HepG2 (cell line): ENCODE results near the gene RASGRP4. TPM values are rescaled to one million over a fixed set of nuclear protein-coding genes. Genes with fewer than 3 reads are reported as not detected.

Experiments used
- ATAC-seq: fragments of 200-7000 bp; cut with Tn5 transposase; 3 replicates; pipeline ENCODE4 v1.9.1; 2020; ENCODE audit warnings: mild to moderate bottlenecking, moderate library complexity
- BruUV-seq: library from RNA; stranded (reverse); fragments of 400-500 nt; replicated peaks from 2 replicates; lab custom pipeline; 2021; lab: Mats Ljungman, UMichigan
- CTCF ChIA-PET: fragments of 300-600 bp; formaldehyde crosslinking; extraction: SDS; loops from one replicate; lab custom pipeline; 2021; ENCODE audit warnings: low total read pairs, inconsistent platforms, low intra/inter-chr PET ratio; lab: Yijun Ruan, JAX
- POLR2A ChIA-PET: fragments of 350-600 bp; sonication (Branson Sonifier 250); formaldehyde crosslinking; loops from one replicate; lab custom pipeline; 2020; ENCODE audit warnings: antibody characterized with exemption, inconsistent platforms; lab: Yijun Ruan, JAX
- DNase-seq: peaks from one replicate; pipeline ENCODE4 v3.0.0-alpha.2; 2015; ENCODE audit warnings: low spot score
- FAIRE-seq: peaks from 3 replicates; lab custom pipeline; 2011; peaks lifted over from hg19 to GRCh38; lab: Jason Lieb, UNC
- H2AFZ ChIP-seq: one replicate; pipeline ENCODE4 v1.6.1; 2011; ENCODE audit warnings: low read length, inconsistent platforms
- H3K27ac ChIP-seq: fragments of 300-600 bp; 3 replicates; pipeline ENCODE4 v1.8.0; 2011; ENCODE audit warnings: mixed run types, mild to moderate bottlenecking, mixed read lengths, low read length, inconsistent platforms; ENCODE audit not compliant: insufficient read depth; ENCODE audit errors: extremely low read length
- H3K27me3 ChIP-seq, 2 experiments: fragments of 200-600 bp in 1 of 2; 2 replicates in 1 of 2; 3 replicates in 1 of 2; pipeline versions ENCODE4 v1.6.0 to v1.8.0; 2011; ENCODE audit warnings: low read length in 2 of 2, mild to moderate bottlenecking in 2 of 2, moderate library complexity in 2 of 2, inconsistent platforms in 1 of 2; ENCODE audit not compliant: insufficient read depth in 2 of 2, control insufficient read depth in 1 of 2
- H3K36me3 ChIP-seq, 2 experiments: fragments of 200-600 bp in 1 of 2; replicated peaks in 1 of 2; 2 replicates in 1 of 2; 3 replicates in 1 of 2; pipeline versions ENCODE4 v1.5.1 to v1.8.0; 2011; ENCODE audit warnings: low read length in 2 of 2, inconsistent platforms in 1 of 2; ENCODE audit not compliant: insufficient read depth in 2 of 2, control insufficient read depth in 1 of 2
- H3K4me1 ChIP-seq: 2 replicates; pipeline ENCODE4 v1.5.1; 2012; ENCODE audit warnings: low read length, inconsistent platforms; ENCODE audit not compliant: insufficient read depth
- H3K4me2 ChIP-seq: 2 replicates; pipeline ENCODE4 v1.6.0; 2011; ENCODE audit warnings: low read depth, low read length, inconsistent platforms
- H3K4me3 ChIP-seq, 3 experiments: fragments of 200-600 bp in 1 of 3; sonication (generic), shearing (Covaris generic) in 1 of 3; replicated peaks in 1 of 3; 2 replicates each; pipeline ENCODE4 v1.5.1; 2011 to 2016; ENCODE audit warnings: low read length in 3 of 3, inconsistent platforms in 2 of 3, low read depth in 2 of 3, mild to moderate bottlenecking in 2 of 3, control low read depth in 1 of 3, mixed read lengths in 1 of 3; ENCODE audit not compliant: insufficient read depth in 1 of 3
- H3K79me2 ChIP-seq: one replicate; pipeline ENCODE4 v1.6.1; 2011; ENCODE audit warnings: low read length, inconsistent platforms; ENCODE audit not compliant: insufficient read depth
- H3K9ac ChIP-seq: 2 replicates; pipeline ENCODE4 v1.6.0; 2011; ENCODE audit warnings: mild to moderate bottlenecking, low read depth, low read length, inconsistent platforms; ENCODE audit not compliant: insufficient read depth
- H3K9me3 ChIP-seq: 2 replicates; pipeline ENCODE4 v1.5.1; 2012; ENCODE audit warnings: mild to moderate bottlenecking, low read length
- H4K20me1 ChIP-seq: 2 replicates; pipeline ENCODE4 v1.6.0; 2011; ENCODE audit warnings: inconsistent platforms, mild to moderate bottlenecking, low read length, moderate library complexity; ENCODE audit not compliant: insufficient read depth
- AFF4 ChIP-seq: sonication (generic); formaldehyde crosslinking; IDR thresholded peaks from 2 replicates; pipeline ENCODE4 v1.4.0; 2020; ENCODE audit warnings: missing genetic modification reagents
- FOXP4 ChIP-seq: sonication (generic); formaldehyde crosslinking; IDR thresholded peaks from 2 replicates; pipeline ENCODE4 v1.4.0; 2020; ENCODE audit warnings: missing genetic modification reagents
- ISX ChIP-seq: sonication (generic); formaldehyde crosslinking; conservative IDR thresholded peaks from 2 replicates; pipeline ENCODE4 v1.5.0; 2020; ENCODE audit warnings: missing genetic modification reagents
- SAFB2 ChIP-seq: sonication (generic); formaldehyde crosslinking; IDR thresholded peaks from 2 replicates; pipeline ENCODE4 v1.5.1; 2020; ENCODE audit warnings: missing genetic modification reagents, low read depth, mild to moderate bottlenecking, borderline replicate concordance
- ZBTB4 ChIP-seq: sonication (generic); formaldehyde crosslinking; IDR thresholded peaks from 2 replicates; pipeline ENCODE4 v1.4.0; 2020; ENCODE audit warnings: missing genetic modification reagents, mild to moderate bottlenecking, borderline replicate concordance
- ZBTB7B ChIP-seq: sonication (generic); formaldehyde crosslinking; IDR thresholded peaks from 2 replicates; pipeline ENCODE4 v1.4.0; 2020; ENCODE audit warnings: missing genetic modification reagents
- ZFP1 ChIP-seq: IDR thresholded peaks from 2 replicates; pipeline ENCODE4 v1.6.1; 2016
- ZKSCAN5 ChIP-seq: sonication (generic); formaldehyde crosslinking; IDR thresholded peaks from 2 replicates; pipeline ENCODE4 v1.5.1; 2020; ENCODE audit warnings: mild to moderate bottlenecking, missing genetic modification reagents
- ZNF34 ChIP-seq: sonication (generic); formaldehyde crosslinking; IDR thresholded peaks from 2 replicates; pipeline ENCODE4 v1.4.0; 2020; ENCODE audit warnings: mild to moderate bottlenecking, missing genetic modification reagents, borderline replicate concordance
- ZNF496 ChIP-seq: sonication (generic); formaldehyde crosslinking; IDR thresholded peaks from 2 replicates; pipeline ENCODE4 v1.8.1; 2023; ENCODE audit warnings: mild to moderate bottlenecking, moderate library complexity, missing genetic modification reagents; ENCODE audit not compliant: insufficient replicate concordance
- ZNF513 ChIP-seq: sonication (generic); formaldehyde crosslinking; conservative IDR thresholded peaks from 2 replicates; pipeline ENCODE4 v1.5.0; 2020; ENCODE audit warnings: missing genetic modification reagents
- ZNF703 ChIP-seq: sonication (generic); formaldehyde crosslinking; IDR thresholded peaks from 2 replicates; pipeline ENCODE4 v1.5.1; 2020; ENCODE audit warnings: missing genetic modification reagents, mild to moderate bottlenecking, moderate library complexity, borderline replicate concordance
- WGBS: methylation state at CpG from one replicate; pipeline ENCODE4 v1.1.6; 2017; ENCODE audit warnings: low lambda C conversion rate; 5-methylcytosine and 5-hydroxymethylcytosine counted together
- in situ Hi-C: cut with HindIII; loops from 2 replicates; pipeline ENCODE4 v1.10.0; 2017; ENCODE audit warnings: low pct_unique_long_range_greater_than_20kb; ENCODE audit not compliant: extremely low pct_ligation_motif_present
- intact Hi-C: fragments of 100-400 bp; cut with micrococcal nuclease; formaldehyde crosslinking; loops from one replicate; pipeline ENCODE4 v1.10.0; 2022; ENCODE audit not compliant: unreplicated experiment
- polyA plus RNA-seq, 8 experiments: library from polyadenylated mRNA; depleted of rRNA in 3 of 8; stranded (reverse) in 7 of 8; unstranded in 1 of 8; fragments of >200 nt; fragmentation: Illumina TruSeq in 4 of 8; extraction: Trizol in 4 of 8; gene quantifications; 2 replicates each; pipeline versions ENCODE4 v1.2.1 to v1.2.3, GENCODE V29; 2011 to 2016; ENCODE audit warnings: low read depth in 4 of 8, missing spikeins in 1 of 8, mixed read lengths in 1 of 8; ENCODE audit not compliant: insufficient read depth in 1 of 8
- total RNA-seq, 5 experiments: library from RNA; depleted of rRNA; stranded (reverse); fragments of >200 nt; fragmentation: Illumina TruSeq; extraction: Trizol; gene quantifications; 2 replicates each; pipeline ENCODE4 v1.2.3, GENCODE V29; 2016; ENCODE audit warnings: low read depth in 1 of 5

RASGRP4 gene
- total and polyA plus RNA-seq, 2 of the 13 experiments (the other 11 are each of a cell fraction or from before 2014, with no cell fraction given) = not detected

GRCh38 chr19:38430931-38431330 lies 4.9 kb upstream of the RASGRP4 start (continued):
- no peak for TF ChIP-seq ZNF34
- no peak for TF ChIP-seq ISX

- DNase-seq (no peak), FAIRE-seq (no peak), ATAC-seq (no peak)
- intact Hi-C loops (no loop called here), in situ Hi-C loops (no loop called here)
- Histone ChIP-seq H3K9ac (no peak overlapping the region), H3K9me3 (no peaks in the 10 kb centered on the region), H4K20me1 (no peaks in the 10 kb centered on the region), H3K79me2 (no peaks in the 10 kb centered on the region), H3K36me3 (no peaks in the 10 kb centered on the region), H3K4me1 (no peaks in the 10 kb centered on the region), H3K27ac (no peak overlapping the region), H3K27me3 (peaks cover 0 to 6% of the 10 kb centered on the region in 2 experiments; a peak in 1 of 5 replicates), H3K4me3 (no peak overlapping the region), H2AFZ (no peak overlapping the region), H3K4me2 (no peak overlapping the region)
- CTCF ChIA-PET = no interaction called here
- POLR2A ChIA-PET = interaction anchor here (0.6 kb wide), 1 partner anchor 375 kb away, joined by 3 read pairs; no protein-coding TSS in a partner anchor
- WGBS = 6% methylated on average over 2 of the region's 2 CpGs
- BruUV-seq = no TSS peak
- TF ChIP-seq ZNF513 (CRISPR knock-in tag) = no peak
- TF ChIP-seq FOXP4 (CRISPR knock-in tag) = no peak
- TF ChIP-seq ZNF703 = no peak
- no peak for TF ChIP-seq SAFB2 (CRISPR knock-in tag)
- TF ChIP-seq ZKSCAN5 (CRISPR knock-in tag) = no peak
- TF ChIP-seq ZNF496 (CRISPR knock-in tag) = no peak
- TF ChIP-seq ZFP1 (CRISPR knock-in tag) = no peak
- TF ChIP-seq AFF4 = no peak
- no peak for TF ChIP-seq ZBTB7B
- TF ChIP-seq ZBTB4 = no peak
Observed at GRCh38 chr19:38429811-38430156, 3.8 kb upstream of the RASGRP4 start.
